CD8-positive, alpha-beta memory T cell (primary cell): Measurements from ENCODE around the gene DRC3. TPM values are rescaled to one million over a fixed set of nuclear protein-coding genes. Genes with fewer than 3 reads are reported as not detected.
"Not testable (repeated sequence)": the region's sequence is repeated elsewhere in the genome, so short reads cannot be mapped to it uniquely, and the experiment has no call there.

Source experiments
- CTCF ChIA-PET: fragments of 350-600 bp; sonication (Branson Sonifier 250); formaldehyde crosslinking; loops from one replicate; lab custom pipeline; 2021; ENCODE audit warnings: antibody characterized with exemption; lab: Charles Lee
- POLR2A ChIA-PET: fragments of 350-600 bp; sonication (Branson Sonifier 250); formaldehyde crosslinking; loops from one replicate; lab custom pipeline; 2021; ENCODE audit warnings: antibody characterized with exemption; lab: Charles Lee
- DNase-seq, 5 donors: peaks; one replicate each; pipeline versions ENCODE4 v3.0.0 to v3.0.0-alpha.2; 2020 to 2022; ENCODE audit warnings: mixed read lengths in 1 of 5
- H3K27ac ChIP-seq: one replicate; pipeline ENCODE4 v1.7.0; 2013; ENCODE audit warnings: low read depth, mild to moderate bottlenecking, low read length, moderate library complexity
- H3K27me3 ChIP-seq: 2 replicates; pipeline ENCODE4 v1.7.0; 2013; ENCODE audit warnings: low read length, mild to moderate bottlenecking; ENCODE audit not compliant: insufficient read depth, poor library complexity, severe bottlenecking
- H3K36me3 ChIP-seq: 2 replicates; pipeline ENCODE4 v1.7.0; 2013; ENCODE audit warnings: mild to moderate bottlenecking, low read length, moderate library complexity; ENCODE audit not compliant: insufficient read depth
- H3K4me1 ChIP-seq: 2 replicates; pipeline ENCODE4 v1.7.0; 2013; ENCODE audit warnings: mild to moderate bottlenecking, low read length, moderate library complexity; ENCODE audit not compliant: insufficient read depth
- H3K4me3 ChIP-seq: 2 replicates; pipeline ENCODE4 v1.7.0; 2013; ENCODE audit warnings: mild to moderate bottlenecking, low read length
- H3K9me3 ChIP-seq: 2 replicates; pipeline ENCODE4 v1.7.0; 2013; ENCODE audit warnings: mild to moderate bottlenecking, low read length
- H3K27ac Mint-ChIP-seq, 8 donors: one replicate each; pipeline ENCODE4 v1.8.0; 2020 to 2021; ENCODE audit warnings: mixed read lengths in 8 of 8, mild to moderate bottlenecking in 6 of 8, inconsistent platforms in 3 of 8, moderate library complexity in 3 of 8
- H3K27me3 Mint-ChIP-seq, 2 donors: one replicate each; pipeline ENCODE4 v1.8.0; 2020 to 2021; ENCODE audit warnings: mixed read lengths in 2 of 2, mild to moderate bottlenecking in 1 of 2, moderate library complexity in 1 of 2
- H3K36me3 Mint-ChIP-seq, 3 donors: one replicate each; pipeline ENCODE4 v1.8.0; 2020 to 2021; ENCODE audit warnings: mixed read lengths in 3 of 3, inconsistent platforms in 1 of 3, mild to moderate bottlenecking in 1 of 3
- H3K4me1 Mint-ChIP-seq, 3 donors: one replicate each; pipeline ENCODE4 v1.8.0; 2020 to 2021; ENCODE audit warnings: mixed read lengths in 3 of 3, inconsistent platforms in 1 of 3, mild to moderate bottlenecking in 1 of 3
- H3K4me3 Mint-ChIP-seq, 7 donors: one replicate each; pipeline ENCODE4 v1.8.0; 2020 to 2021; ENCODE audit warnings: mixed read lengths in 7 of 7, mild to moderate bottlenecking in 6 of 7, moderate library complexity in 4 of 7, inconsistent platforms in 2 of 7
- H3K9me3 Mint-ChIP-seq, 5 donors: one replicate each; pipeline ENCODE4 v1.8.0; 2020 to 2022; ENCODE audit warnings: mixed read lengths in 5 of 5, mild to moderate bottlenecking in 3 of 5, moderate library complexity in 2 of 5, inconsistent platforms in 1 of 5
- polyA plus RNA-seq: library from polyadenylated mRNA; unstranded; fragments of 300-500 nt; fragmentation: Illumina TruSeq; gene quantifications from one replicate; pipeline ENCODE4 v1.2.3, GENCODE V29; 2021
- total RNA-seq, 2 experiments: library from RNA; stranded (reverse); gene quantifications; one replicate each; pipeline ENCODE4 v1.2.3, GENCODE V29; 2021

The DRC3 gene
- total and polyA plus RNA-seq, 3 experiments from 2014 or later: 0.33 to 0.60 TPM; not detected in 1

- Mint-ChIP-seq H3K4me1 (peaks cover 16 to 46% (median 17%) of the 10 kb centered on the region in 3 donors), H3K27ac (no peak overlapping the region), H3K27me3 (no peaks in the 10 kb centered on the region), H3K4me3 (no peak overlapping the region), H3K36me3 (peaks cover 5 to 23% (median 12%) of the 10 kb centered on the region in 3 donors), H3K9me3 (no peaks in the 10 kb centered on the region)
- CTCF ChIA-PET: no interaction called here
- Histone ChIP-seq H3K36me3 (no peaks in the 10 kb centered on the region), H3K27me3 (no peaks in the 10 kb centered on the region), H3K9me3 (no peaks in the 10 kb centered on the region), H3K4me1 (peaks cover 2% of the 10 kb centered on the region), H3K4me3 (no peak overlapping the region), H3K27ac (no peak overlapping the region)
- POLR2A ChIA-PET: no interaction called here
- no peak for DNase-seq
Observed at GRCh38 chr17:17951524-17951923, 21.1 kb upstream of the DRC3 start.

- Histone ChIP-seq H3K9me3 (no peaks in the 10 kb centered on the region), H3K4me3 (no peak overlapping the region), H3K4me1 (peaks cover 13% of the 10 kb centered on the region), H3K27me3 (no peaks in the 10 kb centered on the region), H3K27ac (no peak overlapping the region), H3K36me3 (no peaks in the 10 kb centered on the region)
- no peak overlapping the region for H3K27ac Mint-ChIP-seq
- H3K36me3 Mint-ChIP-seq: peaks cover 5 to 22% (median 12%) of the 10 kb centered on the region in 3 donors
- H3K27me3 Mint-ChIP-seq: no peaks in the 10 kb centered on the region
- peaks cover 20 to 47% (median 25%) of the 10 kb centered on the region in 3 donors for H3K4me1 Mint-ChIP-seq
- POLR2A ChIA-PET: no interaction called here
- no peak overlapping the region for H3K4me3 Mint-ChIP-seq
- H3K9me3 Mint-ChIP-seq: no peaks in the 10 kb centered on the region
- CTCF ChIA-PET: no interaction called here
- no peak for DNase-seq
Observed at GRCh38 chr17:17952691-17953090, 20.0 kb upstream of the DRC3 start.

- Histone ChIP-seq H3K4me1 (peaks cover 27% of the 10 kb centered on the region), H3K9me3 (no peaks in the 10 kb centered on the region), H3K36me3 (no peaks in the 10 kb centered on the region), H3K27ac (no peak overlapping the region), H3K4me3 (no peak overlapping the region), H3K27me3 (no peaks in the 10 kb centered on the region)
- Mint-ChIP-seq H3K27ac (peak overlapping the region in 3 of 8 donors; percentile 58 to 77 (median 62)), H3K9me3 (no peaks in the 10 kb centered on the region), H3K4me1 (peaks cover 33 to 60% (median 39%) of the 10 kb centered on the region in 3 donors), H3K36me3 (peaks cover 5 to 20% (median 12%) of the 10 kb centered on the region in 3 donors), H3K27me3 (no peaks in the 10 kb centered on the region), H3K4me3 (no peak overlapping the region)
- ChIA-PET POLR2A (no interaction called here), CTCF (no interaction called here)
- no peak for DNase-seq
Observed at GRCh38 chr17:17954079-17954478, 18.6 kb upstream of the DRC3 start.

- H3K27ac ChIP-seq, H3K9me3 ChIP-seq, H3K4me3 ChIP-seq, H3K36me3 ChIP-seq, H3K27me3 ChIP-seq, POLR2A ChIA-PET, H3K27me3 Mint-ChIP-seq, H3K4me3 Mint-ChIP-seq, H3K9me3 Mint-ChIP-seq: not testable (repeated sequence)
- DNase-seq: peak in 1 of 5 donors; percentile 66
- Mint-ChIP-seq H3K27ac (peak overlapping the region in 5 of 8 donors; percentile 33 to 81 (median 44)), H3K4me1 (peaks cover 46 to 73% (median 53%) of the 10 kb centered on the region in 3 donors), H3K36me3 (peaks cover 5 to 17% (median 12%) of the 10 kb centered on the region in 3 donors)
- CTCF ChIA-PET: interaction anchor here (1.4 kb wide), 2 partner anchors 8 to 12 kb away, joined by 3 to 4 read pairs; no protein-coding TSS in a partner anchor
- H3K4me1 ChIP-seq: peaks cover 45% of the 10 kb centered on the region
Observed at GRCh38 chr17:17955790-17956341, 16.8 kb upstream of the DRC3 start.

GRCh38 chr17:17957584-17957916, 15.1 kb upstream of the DRC3 start:
- Mint-ChIP-seq H3K36me3 (peaks cover 5 to 19% (median 12%) of the 10 kb centered on the region in 3 donors), H3K4me1 (peaks cover 48 to 74% (median 56%) of the 10 kb centered on the region in 3 donors), H3K27ac (peak overlapping the region; percentile 90 to 97 (median 95)), H3K4me3 (peak overlapping the region in 5 of 7 donors; percentile 28 to 82 (median 61)), H3K9me3 (no peaks in the 10 kb centered on the region), H3K27me3 (no peaks in the 10 kb centered on the region)
- Histone ChIP-seq H3K4me3 (no peak overlapping the region), H3K36me3 (no peaks in the 10 kb centered on the region), H3K4me1 (peaks cover 47% of the 10 kb centered on the region), H3K9me3 (no peaks in the 10 kb centered on the region), H3K27me3 (no peaks in the 10 kb centered on the region), H3K27ac (no peak overlapping the region)
- CTCF ChIA-PET: interaction anchor here (0.7 to 1.7 kb wide), 6 partner anchors 15 to 1587 kb away, joined by 3 to 7 read pairs (median 3); partner anchors contain the start of genes DRC3 and TOM1L2
- POLR2A ChIA-PET: interaction anchor here (1.0 to 2.7 kb wide), 2 partner anchors 8 to 15 kb away, joined by 8 to 31 read pairs; partner anchors contain the start of genes DRC3 and TOM1L2
- no peak for DNase-seq

GRCh38 chr17:17958982-17959381, 13.7 kb upstream of the DRC3 start:
- CTCF ChIA-PET: interaction anchor here (2.0 kb wide), 1 partner anchor 34 kb away, joined by 4 read pairs; no protein-coding TSS in a partner anchor
- Histone ChIP-seq H3K9me3 (no peaks in the 10 kb centered on the region), H3K27ac (peak overlapping the region; percentile 1), H3K4me3 (no peak overlapping the region), H3K4me1 (peaks cover 47% of the 10 kb centered on the region), H3K36me3 (no peaks in the 10 kb centered on the region), H3K27me3 (no peaks in the 10 kb centered on the region)
- H3K27ac Mint-ChIP-seq: peak overlapping the region; percentile 90 to 97 (median 95)
- no peaks in the 10 kb centered on the region for H3K27me3 Mint-ChIP-seq
- POLR2A ChIA-PET: interaction anchor here (2.7 kb wide), 1 partner anchor 14 kb away, joined by 31 read pairs; the partner anchor contains the start of genes DRC3 and TOM1L2
- H3K4me1 Mint-ChIP-seq: peaks cover 53 to 78% (median 62%) of the 10 kb centered on the region in 3 donors
- peak overlapping the region; percentile 55 to 82 (median 77) for H3K4me3 Mint-ChIP-seq
- no peak for DNase-seq
- peaks cover 5 to 19% (median 12%) of the 10 kb centered on the region in 3 donors for H3K36me3 Mint-ChIP-seq
- H3K9me3 Mint-ChIP-seq: no peaks in the 10 kb centered on the region

GRCh38 chr17:17959520-17960361, 12.9 kb upstream of the DRC3 start:
- H3K36me3 Mint-ChIP-seq: peaks cover 5 to 14% (median 12%) of the 10 kb centered on the region in 3 donors
- H3K9me3 Mint-ChIP-seq: no peaks in the 10 kb centered on the region
- peak overlapping the region; percentile 90 to 97 (median 95) for H3K27ac Mint-ChIP-seq
- H3K4me1 Mint-ChIP-seq: peaks cover 51 to 74% (median 59%) of the 10 kb centered on the region in 3 donors
- peak overlapping the region; percentile 55 to 82 (median 77) for H3K4me3 Mint-ChIP-seq
- CTCF ChIA-PET: interaction anchor here (0.8 to 2.0 kb wide), 3 partner anchors 10 to 33 kb away, joined by 4 read pairs; partner anchors contain the start of genes DRC3 and TOM1L2
- POLR2A ChIA-PET: interaction anchor here (2.7 kb wide), 1 partner anchor 13 kb away, joined by 31 read pairs; the partner anchor contains the start of genes DRC3 and TOM1L2
- Histone ChIP-seq H3K36me3 (no peaks in the 10 kb centered on the region), H3K9me3 (no peaks in the 10 kb centered on the region), H3K4me1 (peaks cover 47% of the 10 kb centered on the region), H3K27me3 (no peaks in the 10 kb centered on the region), H3K27ac (peak overlapping the region; percentile 33), H3K4me3 (peak overlapping the region; percentile 24)
- DNase-seq: peak in 1 of 5 donors; percentile 23
- H3K27me3 Mint-ChIP-seq: no peaks in the 10 kb centered on the region
